Nephron progenitor cell (in vitro differentiated cells): ENCODE measurements around the gene ACTMAP.
A peak's percentile ranks its signal among the peaks of the same experiment; 100 is the strongest.

Experiments used
- DNase-seq: peaks from one replicate; pipeline ENCODE4 v3.0.0; 2021
- H3K27ac Mint-ChIP-seq: 2 replicates; pipeline ENCODE4 v1.8.0; 2021; ENCODE audit warnings: mild to moderate bottlenecking, moderate library complexity, mixed read lengths
- H3K27me3 Mint-ChIP-seq: 2 replicates; pipeline ENCODE4 v1.8.0; 2021; ENCODE audit warnings: mild to moderate bottlenecking, low read depth, mixed read lengths; ENCODE audit not compliant: poor library complexity
- H3K36me3 Mint-ChIP-seq: 2 replicates; pipeline ENCODE4 v1.8.0; 2021; ENCODE audit warnings: low read depth, mixed read lengths
- H3K4me1 Mint-ChIP-seq: 2 replicates; pipeline ENCODE4 v1.8.0; 2021; ENCODE audit warnings: mixed read lengths
- H3K4me3 Mint-ChIP-seq: 2 replicates; pipeline ENCODE4 v1.8.0; 2021; ENCODE audit warnings: mild to moderate bottlenecking, moderate library complexity, mixed read lengths
- H3K9me3 Mint-ChIP-seq: 2 replicates; pipeline ENCODE4 v1.8.0; 2021; ENCODE audit warnings: mild to moderate bottlenecking, moderate library complexity, mixed read lengths
- TF ChIP-seq, protein P1 (sequence below): fragments of 200-600 bp; sonication (generic); IDR thresholded peaks from 2 replicates; pipeline ENCODE4 v1.5.0; 2021; ENCODE audit warnings: antibody characterized with exemption

Gene ACTMAP

DNA sequence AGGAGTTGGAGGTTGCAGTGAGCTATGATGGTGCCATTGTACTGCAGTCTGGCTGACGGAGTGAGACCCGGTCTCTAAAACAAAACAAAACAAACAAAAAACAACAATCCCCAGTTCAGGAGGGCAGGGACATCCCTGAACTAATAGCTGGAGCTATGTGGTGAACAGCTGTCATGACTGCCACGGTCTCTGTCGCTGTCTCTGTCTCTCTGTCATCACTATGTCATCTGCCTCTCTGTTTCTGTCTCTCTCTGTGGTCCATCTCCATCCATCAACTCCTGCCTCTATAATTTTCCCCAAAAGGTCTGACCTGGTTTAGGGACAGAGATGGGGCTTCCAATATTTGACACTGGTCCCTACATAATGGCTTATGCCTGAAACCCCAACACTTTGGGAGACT, 26.0 kb downstream of the ACTMAP start:
- Mint-ChIP-seq H3K27ac (no peak overlapping the region), H3K4me1 (peaks cover 25% of the 10 kb centered on the region), H3K9me3 (peaks cover 9% of the 10 kb centered on the region), H3K27me3 (no peaks in the 10 kb centered on the region), H3K4me3 (no peak overlapping the region), H3K36me3 (peaks cover 72% of the 10 kb centered on the region)
- TF ChIP-seq, protein P1, sequence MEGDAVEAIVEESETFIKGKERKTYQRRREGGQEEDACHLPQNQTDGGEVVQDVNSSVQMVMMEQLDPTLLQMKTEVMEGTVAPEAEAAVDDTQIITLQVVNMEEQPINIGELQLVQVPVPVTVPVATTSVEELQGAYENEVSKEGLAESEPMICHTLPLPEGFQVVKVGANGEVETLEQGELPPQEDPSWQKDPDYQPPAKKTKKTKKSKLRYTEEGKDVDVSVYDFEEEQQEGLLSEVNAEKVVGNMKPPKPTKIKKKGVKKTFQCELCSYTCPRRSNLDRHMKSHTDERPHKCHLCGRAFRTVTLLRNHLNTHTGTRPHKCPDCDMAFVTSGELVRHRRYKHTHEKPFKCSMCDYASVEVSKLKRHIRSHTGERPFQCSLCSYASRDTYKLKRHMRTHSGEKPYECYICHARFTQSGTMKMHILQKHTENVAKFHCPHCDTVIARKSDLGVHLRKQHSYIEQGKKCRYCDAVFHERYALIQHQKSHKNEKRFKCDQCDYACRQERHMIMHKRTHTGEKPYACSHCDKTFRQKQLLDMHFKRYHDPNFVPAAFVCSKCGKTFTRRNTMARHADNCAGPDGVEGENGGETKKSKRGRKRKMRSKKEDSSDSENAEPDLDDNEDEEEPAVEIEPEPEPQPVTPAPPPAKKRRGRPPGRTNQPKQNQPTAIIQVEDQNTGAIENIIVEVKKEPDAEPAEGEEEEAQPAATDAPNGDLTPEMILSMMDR: no peak
- DNase-seq: no peak

DNA sequence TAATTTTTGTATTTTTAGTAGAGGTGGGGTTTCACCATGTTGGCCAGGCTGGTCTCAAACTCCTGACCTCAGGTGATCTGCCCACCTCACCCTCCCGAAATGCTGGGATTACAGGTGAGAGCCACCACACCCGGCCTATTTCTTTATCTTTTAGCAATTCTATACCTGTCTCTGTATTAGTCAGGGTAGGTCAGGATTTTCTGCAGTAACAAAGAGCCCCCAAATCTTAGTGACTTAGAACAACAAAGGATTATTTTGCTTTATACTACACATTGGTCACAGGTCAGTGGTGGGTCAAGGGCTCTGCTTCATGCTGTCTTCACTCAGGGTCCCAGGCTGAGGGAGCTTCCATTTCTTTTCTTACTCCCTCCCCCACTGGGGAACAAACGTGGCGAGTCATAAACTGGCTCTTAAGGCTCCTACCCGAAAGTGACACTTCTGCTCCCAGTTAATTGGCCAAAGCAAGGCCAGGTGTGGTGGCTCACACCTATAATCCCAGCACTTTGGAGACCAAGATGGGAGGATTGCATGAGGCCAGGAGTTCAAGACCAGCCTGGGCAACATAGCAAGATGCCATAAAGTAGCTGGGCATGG, 26.5 kb downstream of the ACTMAP start:
- Mint-ChIP-seq H3K4me1 (peaks cover 30% of the 10 kb centered on the region), H3K9me3 (peaks cover 9% of the 10 kb centered on the region), H3K4me3 (no peak overlapping the region), H3K27me3 (no peaks in the 10 kb centered on the region), H3K36me3 (peaks cover 72% of the 10 kb centered on the region), H3K27ac (no peak overlapping the region)
- no peak for DNase-seq
- TF ChIP-seq, protein P1: no peak

DNA sequence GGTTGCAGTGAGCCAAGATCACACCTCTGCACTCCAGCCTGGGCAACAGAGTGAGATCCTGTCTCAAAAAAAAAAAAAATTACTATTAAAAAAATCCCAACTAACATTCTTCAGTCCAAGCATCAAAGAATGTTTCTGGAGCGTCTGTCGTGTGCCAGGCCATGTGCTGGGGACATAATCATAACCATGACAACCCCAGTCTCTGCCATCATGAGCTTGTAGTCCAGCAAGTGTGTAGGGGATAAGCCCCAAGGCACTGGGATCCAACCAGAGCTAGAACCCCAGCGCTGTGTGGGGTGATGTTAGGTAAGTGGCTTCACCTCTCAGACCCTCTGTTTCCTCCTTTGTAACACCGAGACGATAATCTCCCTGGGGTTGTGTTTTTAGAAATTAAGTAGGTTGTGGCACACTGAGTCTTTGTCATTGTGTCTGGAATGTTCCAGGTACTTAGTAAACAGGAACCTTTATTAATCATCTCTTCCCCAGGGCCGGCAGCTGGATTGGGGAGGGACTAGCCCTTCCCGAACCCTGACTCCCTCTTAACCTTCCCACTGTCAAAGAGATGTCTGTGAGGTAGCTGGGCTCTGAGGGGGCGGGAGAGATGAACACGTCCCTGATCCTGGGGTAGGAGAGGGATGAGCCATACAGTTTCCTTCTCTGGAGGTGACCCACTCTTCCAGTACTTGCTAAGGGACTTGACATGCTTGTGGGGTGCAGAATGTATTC, 28.2 kb downstream of the ACTMAP start:
- no peak for DNase-seq
- TF ChIP-seq, protein P1: no peak
- Mint-ChIP-seq H3K4me1 (peaks cover 45% of the 10 kb centered on the region), H3K36me3 (peaks cover 58% of the 10 kb centered on the region), H3K27me3 (no peaks in the 10 kb centered on the region), H3K4me3 (no peak overlapping the region), H3K9me3 (peaks cover 9% of the 10 kb centered on the region), H3K27ac (peak overlapping the region; percentile 54)

DNA sequence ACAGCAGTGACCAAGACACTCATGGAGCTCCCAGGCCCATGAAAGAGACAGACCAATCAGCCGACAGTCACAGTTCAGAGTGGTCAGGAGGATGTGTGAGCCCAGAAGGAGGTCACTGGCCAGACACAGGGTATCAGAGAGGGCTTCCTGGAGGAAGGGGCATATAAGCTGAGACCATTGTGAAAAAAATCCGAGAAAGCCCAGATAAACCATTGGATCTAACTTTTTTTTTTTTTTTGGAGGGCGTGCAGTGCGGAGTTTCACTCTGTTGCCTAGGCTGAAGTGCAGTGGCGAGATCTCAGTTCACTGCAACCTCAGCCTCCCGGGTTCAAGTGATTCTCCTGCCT, 29.2 kb downstream of the ACTMAP start:
- Mint-ChIP-seq H3K36me3 (peaks cover 50% of the 10 kb centered on the region), H3K4me3 (peak overlapping the region; percentile 61), H3K27ac (peak overlapping the region; percentile 39), H3K4me1 (peaks cover 48% of the 10 kb centered on the region), H3K9me3 (peaks cover 9% of the 10 kb centered on the region), H3K27me3 (no peaks in the 10 kb centered on the region)
- TF ChIP-seq, protein P1: no peak
- no peak for DNase-seq

DNA sequence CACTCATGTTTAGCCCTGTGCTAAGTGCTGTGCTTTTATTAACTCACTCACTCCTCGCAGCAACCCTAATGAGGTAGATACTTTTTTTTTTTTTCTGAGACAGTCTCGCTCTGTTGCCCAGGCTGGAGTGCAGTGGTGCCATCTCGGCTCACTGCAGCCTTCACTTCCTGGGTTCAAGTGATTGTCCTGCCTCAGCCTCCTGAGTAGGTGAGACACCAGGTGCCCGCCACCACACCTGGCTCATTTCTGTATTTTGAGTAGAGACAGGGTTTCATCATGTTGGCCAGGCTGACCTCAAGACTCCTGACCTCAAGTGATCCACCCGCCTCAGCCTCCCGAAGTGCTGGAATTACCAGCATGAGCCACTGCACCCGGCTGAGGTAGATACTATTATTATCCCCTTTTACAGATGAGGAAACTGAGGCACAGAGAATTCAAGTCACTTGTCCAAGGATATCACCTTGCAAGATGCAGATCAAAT, 30.8 kb downstream of the ACTMAP start:
- TF ChIP-seq, protein P1: no peak
- Mint-ChIP-seq H3K4me3 (peak overlapping the region; percentile 90), H3K27me3 (no peaks in the 10 kb centered on the region), H3K27ac (no peak overlapping the region), H3K9me3 (peaks cover 9% of the 10 kb centered on the region), H3K4me1 (peaks cover 65% of the 10 kb centered on the region), H3K36me3 (peaks cover 34% of the 10 kb centered on the region)
- no peak for DNase-seq
